Tibial nerve (tissue), 4 donors: Measurements from ENCODE around the gene COPS9.

Experiments
- CTCF ChIP-seq, 5 experiments: fragments of 200-600 bp in 3 of 5; fragments of 450-650 bp in 2 of 5; sonication (generic) in 3 of 5; IDR thresholded peaks; one replicate each; pipeline ENCODE4 v1.5.1; 2016 to 2019; ENCODE audit warnings: antibody characterized with exemption in 5 of 5, mild to moderate bottlenecking in 3 of 5, moderate library complexity in 2 of 5
- EP300 ChIP-seq, 2 donors: sonication (generic); formaldehyde crosslinking; IDR thresholded peaks; one replicate each; pipeline ENCODE4 v1.6.1; 2017; ENCODE audit warnings: antibody characterized with exemption in 2 of 2, mild to moderate bottlenecking in 1 of 2
- POLR2A ChIP-seq, 2 donors: fragments of 450-650 bp; IDR thresholded peaks; one replicate each; pipeline ENCODE4 v1.6.1; 2017; ENCODE audit warnings: antibody characterized with exemption in 2 of 2, mild to moderate bottlenecking in 2 of 2, moderate library complexity in 2 of 2

GRCh38 chr2:240103136-240103535, 33.0 kb downstream of the COPS9 start:
- TF ChIP-seq CTCF (IDR thresholded peaks at IDR 0.05): no peak
- TF ChIP-seq POLR2A (IDR thresholded peaks at IDR 0.05): no peak
- no peak for TF ChIP-seq EP300 (IDR thresholded peaks at IDR 0.05)
